Thoracic aorta (tissue), 2 donors: ENCODE measurements around the gene ELL. TPM values are rescaled to one million over a fixed set of nuclear protein-coding genes. Genes with fewer than 3 reads are reported as not detected.

ENCODE experiments used
- ATAC-seq: fragments of 150-250 bp; one replicate; pipeline ENCODE4 v1.8.0; 2017; ENCODE audit warnings: low read depth; ENCODE audit not compliant: insufficient number of reproducible peaks, low FRiP score
- DNase-seq: peaks from one replicate; pipeline ENCODE4 v3.0.0-alpha.2; 2020; ENCODE audit warnings: low spot score
- H3K27ac ChIP-seq, 2 donors: fragments of 200-600 bp; sonication (generic); 1 replicate in 1 of 2; 2 replicates in 1 of 2; pipeline ENCODE4 v1.5.1; 2016; ENCODE audit warnings: mild to moderate bottlenecking in 2 of 2, moderate library complexity in 2 of 2
- H3K27me3 ChIP-seq: fragments of 200-600 bp; sonication (generic); replicated peaks from 2 replicates; pipeline ENCODE4 v1.6.0; 2016; ENCODE audit warnings: mild to moderate bottlenecking; ENCODE audit not compliant: insufficient read depth
- H3K36me3 ChIP-seq: fragments of 200-600 bp; sonication (generic); one replicate; pipeline ENCODE4 v1.5.1; 2016
- H3K4me1 ChIP-seq, 2 donors: fragments of 200-600 bp; sonication (generic); 1 replicate in 1 of 2; 2 replicates in 1 of 2; pipeline versions ENCODE4 v1.5.1 to v1.6.0; 2016; ENCODE audit warnings: low read depth in 2 of 2, mild to moderate bottlenecking in 1 of 2; ENCODE audit not compliant: control insufficient read depth in 1 of 2
- H3K4me3 ChIP-seq: fragments of 200-600 bp; sonication (generic); 2 replicates; pipeline ENCODE4 v1.5.1; 2016; ENCODE audit warnings: mild to moderate bottlenecking
- H3K9me3 ChIP-seq: fragments of 200-600 bp; sonication (generic); 2 replicates; pipeline ENCODE4 v1.5.1; 2016
- total RNA-seq, 2 donors: library from RNA; depleted of rRNA; stranded (reverse); fragments of >200 nt; gene quantifications; one replicate each; pipeline versions ENCODE4 v1.1.0 to v1.2.3, GENCODE V29; 2016
- TF ChIP-seq, protein P1 (sequence below): fragments of 200-600 bp; sonication (generic); IDR thresholded peaks from one replicate; pipeline ENCODE4 v1.5.1; 2019; ENCODE audit warnings: antibody characterized with exemption

ELL gene
- total RNA-seq, 2 donors from 2014 or later: 28.3 to 35.0 TPM

DNA sequence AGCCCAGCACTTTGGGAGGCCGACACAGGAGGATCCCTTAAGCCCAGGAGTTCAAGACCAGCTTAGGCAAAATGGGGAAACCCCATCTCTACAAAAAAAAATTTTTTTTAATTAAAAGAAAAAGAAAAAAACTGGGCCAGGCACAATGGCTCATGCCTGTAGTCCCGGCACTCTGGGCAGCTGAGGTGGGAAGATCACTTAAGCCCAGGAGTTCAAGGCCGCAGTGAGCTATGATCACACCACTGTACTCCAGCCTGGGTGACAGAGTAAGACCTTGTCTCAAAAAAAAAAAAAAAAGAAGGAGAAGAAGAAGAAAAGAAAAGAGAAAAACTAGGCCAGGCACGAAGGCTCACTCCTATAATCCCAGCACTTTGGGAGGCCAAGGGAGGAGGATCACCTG is 4.3 kb downstream of the ELL start:
- Histone ChIP-seq H3K27ac (no peak overlapping the region), H3K36me3 (no peaks in the 10 kb centered on the region), H3K4me3 (no peak overlapping the region), H3K4me1 (peaks cover 31 to 64% of the 10 kb centered on the region in 2 donors), H3K27me3 (no peaks in the 10 kb centered on the region), H3K9me3 (no peaks in the 10 kb centered on the region)
- ATAC-seq (no peak), DNase-seq (no peak)
- TF ChIP-seq, protein P1, sequence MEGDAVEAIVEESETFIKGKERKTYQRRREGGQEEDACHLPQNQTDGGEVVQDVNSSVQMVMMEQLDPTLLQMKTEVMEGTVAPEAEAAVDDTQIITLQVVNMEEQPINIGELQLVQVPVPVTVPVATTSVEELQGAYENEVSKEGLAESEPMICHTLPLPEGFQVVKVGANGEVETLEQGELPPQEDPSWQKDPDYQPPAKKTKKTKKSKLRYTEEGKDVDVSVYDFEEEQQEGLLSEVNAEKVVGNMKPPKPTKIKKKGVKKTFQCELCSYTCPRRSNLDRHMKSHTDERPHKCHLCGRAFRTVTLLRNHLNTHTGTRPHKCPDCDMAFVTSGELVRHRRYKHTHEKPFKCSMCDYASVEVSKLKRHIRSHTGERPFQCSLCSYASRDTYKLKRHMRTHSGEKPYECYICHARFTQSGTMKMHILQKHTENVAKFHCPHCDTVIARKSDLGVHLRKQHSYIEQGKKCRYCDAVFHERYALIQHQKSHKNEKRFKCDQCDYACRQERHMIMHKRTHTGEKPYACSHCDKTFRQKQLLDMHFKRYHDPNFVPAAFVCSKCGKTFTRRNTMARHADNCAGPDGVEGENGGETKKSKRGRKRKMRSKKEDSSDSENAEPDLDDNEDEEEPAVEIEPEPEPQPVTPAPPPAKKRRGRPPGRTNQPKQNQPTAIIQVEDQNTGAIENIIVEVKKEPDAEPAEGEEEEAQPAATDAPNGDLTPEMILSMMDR: no peak

DNA sequence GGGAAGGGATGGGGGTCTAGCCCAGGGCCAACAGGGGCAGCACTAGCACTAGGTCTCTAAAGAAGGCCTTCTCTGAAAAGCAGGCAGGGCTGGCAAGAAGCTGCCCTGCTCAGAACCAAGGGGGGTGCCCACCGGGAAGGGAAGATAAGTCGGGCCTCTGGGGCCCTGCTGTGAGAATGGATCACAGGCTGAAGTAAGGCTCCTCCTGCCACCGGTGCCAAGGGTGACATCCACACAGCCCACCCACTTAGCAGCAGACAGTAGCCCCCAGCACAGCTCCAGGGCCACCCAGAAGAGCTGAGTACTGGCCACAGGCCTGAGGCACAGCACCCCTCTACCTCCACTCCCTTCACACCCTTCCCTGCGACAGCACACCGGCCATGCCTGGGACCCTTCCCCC is 5.9 kb downstream of the ELL start:
- TF ChIP-seq, protein P1: no peak
- Histone ChIP-seq H3K4me3 (no peak overlapping the region), H3K9me3 (no peaks in the 10 kb centered on the region), H3K36me3 (no peaks in the 10 kb centered on the region), H3K27me3 (no peaks in the 10 kb centered on the region), H3K4me1 (peaks cover 37 to 77% of the 10 kb centered on the region in 2 donors), H3K27ac (peak overlapping the region in 1 of 2 donors; percentile 83)
- DNase-seq: no peak
- ATAC-seq: no peak

DNA sequence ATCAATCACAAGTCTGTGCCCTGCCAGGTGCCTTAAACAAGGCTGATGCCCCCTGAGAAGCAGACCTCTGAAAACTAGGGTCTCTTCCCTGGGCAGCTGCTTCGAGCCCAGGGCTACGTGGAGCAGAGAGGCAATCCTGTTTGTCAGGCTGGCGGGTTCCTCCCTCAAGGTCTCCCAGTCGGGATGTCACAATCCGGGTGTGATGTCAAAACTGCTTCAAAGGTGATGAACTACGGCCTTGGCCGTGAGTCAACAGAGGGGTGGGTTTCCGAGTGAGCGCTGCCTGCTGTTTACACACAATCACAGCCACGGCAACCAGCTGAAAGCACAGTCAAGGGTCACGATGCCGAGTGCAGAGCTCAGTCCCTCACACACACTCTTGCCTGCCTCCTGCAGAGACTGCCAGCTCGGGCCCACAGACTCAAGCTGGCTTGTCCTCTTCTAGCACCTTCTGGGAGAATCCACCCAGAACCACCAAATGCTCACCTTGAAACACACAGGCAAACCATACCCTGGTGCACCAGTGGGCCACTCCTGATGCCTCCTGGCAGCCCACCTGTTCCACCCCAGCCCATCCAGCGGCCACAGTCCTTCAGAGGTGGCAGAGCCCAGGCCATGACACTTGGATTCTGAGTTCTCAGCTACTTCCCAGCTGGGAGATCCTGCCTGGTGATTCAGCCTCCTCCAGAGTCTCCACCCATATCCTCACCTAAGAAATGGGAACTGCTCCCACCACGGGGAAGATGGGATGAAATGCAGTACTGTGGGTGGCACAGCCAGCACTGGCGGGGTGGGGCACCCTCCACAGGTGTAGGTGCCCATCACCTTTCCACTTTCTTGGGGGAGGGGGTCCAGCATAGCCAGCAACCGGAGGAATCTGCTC is 6.8 kb downstream of the ELL start:
- H3K9me3 ChIP-seq: no peaks in the 10 kb centered on the region
- H3K27me3 ChIP-seq: no peaks in the 10 kb centered on the region
- no peaks in the 10 kb centered on the region for H3K36me3 ChIP-seq
- H3K4me3 ChIP-seq: no peak overlapping the region
- peaks cover 38 to 82% of the 10 kb centered on the region in 2 donors for H3K4me1 ChIP-seq
- TF ChIP-seq, protein P1: no peak
- DNase-seq (no peak), ATAC-seq (no peak)
- H3K27ac ChIP-seq: peak overlapping the region; percentile 48 to 83

DNA sequence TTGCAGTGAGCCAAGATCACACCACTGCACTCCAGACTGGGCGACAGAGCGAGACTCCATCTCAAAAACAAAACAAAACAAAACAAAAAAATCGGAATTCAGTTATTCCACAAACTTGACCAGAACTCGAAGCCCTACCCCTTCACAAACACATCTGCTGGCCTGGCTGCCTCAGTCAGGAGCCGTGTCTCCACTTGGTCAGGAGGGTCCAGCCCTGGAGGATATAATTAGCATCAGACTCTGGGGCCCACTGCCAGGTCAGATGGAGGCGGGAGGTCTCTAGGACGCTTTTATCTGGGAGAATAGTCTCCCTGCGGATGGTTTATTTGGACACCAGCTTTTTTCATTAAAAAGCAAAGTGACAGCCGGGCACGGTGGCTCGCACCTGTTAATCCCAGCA is 8.0 kb downstream of the ELL start:
- peak overlapping the region; percentile 11 for H3K4me3 ChIP-seq
- no peaks in the 10 kb centered on the region for H3K9me3 ChIP-seq
- no peaks in the 10 kb centered on the region for H3K27me3 ChIP-seq
- DNase-seq (no peak), ATAC-seq (no peak)
- TF ChIP-seq, protein P1: no peak
- no peaks in the 10 kb centered on the region for H3K36me3 ChIP-seq
- H3K4me1 ChIP-seq: peaks cover 36 to 82% of the 10 kb centered on the region in 2 donors
- peak overlapping the region; percentile 48 to 83 for H3K27ac ChIP-seq

DNA sequence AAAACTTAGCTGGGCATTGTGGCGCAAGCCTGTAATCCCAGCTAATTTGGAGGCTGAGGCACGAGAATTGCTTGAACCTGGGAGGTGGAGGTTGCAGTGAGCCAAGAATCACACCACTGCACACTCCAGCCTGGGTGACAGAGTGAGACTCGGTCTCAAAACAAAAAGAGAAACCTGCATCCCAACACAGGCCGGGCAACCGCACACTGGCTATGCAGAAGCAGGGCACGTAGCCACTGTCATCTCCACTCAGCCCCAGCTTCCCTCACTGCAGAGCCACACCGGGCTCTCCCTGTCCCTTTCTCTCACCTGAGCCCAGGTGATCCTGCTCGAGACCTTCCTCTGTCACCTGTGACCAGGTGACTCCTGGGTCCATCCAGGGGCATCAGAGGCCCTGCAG is 11.7 kb downstream of the ELL start:
- no peak overlapping the region for H3K4me3 ChIP-seq
- DNase-seq (no peak), ATAC-seq (no peak)
- no peaks in the 10 kb centered on the region for H3K36me3 ChIP-seq
- no peaks in the 10 kb centered on the region for H3K27me3 ChIP-seq
- TF ChIP-seq, protein P1: no peak
- H3K9me3 ChIP-seq: no peaks in the 10 kb centered on the region
- H3K4me1 ChIP-seq: peaks cover 56 to 94% of the 10 kb centered on the region in 2 donors
- H3K27ac ChIP-seq: peak overlapping the region; percentile 5 to 10
